Activated effector memory CD4-positive, alpha-beta T cell treated with Interleukin-2 at 50 U/mL for 16 hours (primary cell): ENCODE results near the gene OCIAD2.

Source experiments
- DNase-seq: peaks from one replicate; pipeline ENCODE4 v3.0.0-alpha.2; 2020

OCIAD2 gene

GRCh38 chr4:48906206-48907173, at the start of gene OCIAD2:
OCIAD2 (minus strand) TSS chr4:48906774; CDS start chr4:48904549, 2,225 bp downstream.
- DNase-seq, result peak; percentile 83

DNA sequence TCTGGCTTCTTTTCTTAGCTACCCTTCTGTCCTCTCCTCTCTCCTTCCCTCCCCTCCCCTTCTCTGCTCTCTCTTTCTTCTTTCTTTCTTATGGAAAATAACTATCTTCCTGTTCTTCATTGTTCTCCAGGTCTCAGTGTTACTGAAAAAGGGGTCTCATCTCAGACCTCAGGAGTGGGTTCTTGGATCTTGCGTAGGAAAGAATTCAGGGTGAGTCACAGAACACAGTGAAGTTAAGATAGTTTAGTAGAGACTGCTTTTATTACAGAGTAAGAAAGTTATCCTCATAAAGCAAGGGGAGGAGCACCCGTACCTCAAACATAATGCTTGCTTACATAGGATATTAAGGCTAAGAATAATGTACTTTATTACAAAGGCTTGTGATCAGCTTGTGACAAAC, 47.7 kb upstream of the OCIAD2 start:
- DNase-seq, result no peak

- DNase-seq, result no peak
Measured at GRCh38 chr4:48949518-48950219, 43.1 kb upstream of the OCIAD2 start.

GRCh38 chr4:48949086-48949485, 42.5 kb upstream of the OCIAD2 start:
- no peak for DNase-seq

GRCh38 chr4:48947731-48948130, 41.2 kb upstream of the OCIAD2 start:
- DNase-seq, result no peak

DNA sequence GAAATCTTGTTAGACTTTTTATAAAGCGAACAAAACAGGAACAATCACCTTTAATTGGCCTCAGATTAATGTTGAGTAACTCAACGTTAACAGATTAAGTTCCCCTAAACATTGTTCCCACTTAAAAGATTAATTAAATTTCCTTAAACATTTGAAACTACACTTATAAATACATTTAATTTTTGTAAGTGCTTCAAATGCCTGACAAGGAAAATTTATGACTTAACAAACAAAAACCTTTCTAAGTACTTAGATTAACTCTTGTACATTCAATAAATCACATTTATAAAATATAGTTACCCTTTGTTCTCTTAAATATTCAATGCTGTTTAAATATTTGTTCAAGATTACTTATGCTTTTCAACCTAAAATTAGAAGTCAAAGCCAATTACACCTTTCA, 39.4 kb upstream of the OCIAD2 start:
- no peak for DNase-seq

DNA sequence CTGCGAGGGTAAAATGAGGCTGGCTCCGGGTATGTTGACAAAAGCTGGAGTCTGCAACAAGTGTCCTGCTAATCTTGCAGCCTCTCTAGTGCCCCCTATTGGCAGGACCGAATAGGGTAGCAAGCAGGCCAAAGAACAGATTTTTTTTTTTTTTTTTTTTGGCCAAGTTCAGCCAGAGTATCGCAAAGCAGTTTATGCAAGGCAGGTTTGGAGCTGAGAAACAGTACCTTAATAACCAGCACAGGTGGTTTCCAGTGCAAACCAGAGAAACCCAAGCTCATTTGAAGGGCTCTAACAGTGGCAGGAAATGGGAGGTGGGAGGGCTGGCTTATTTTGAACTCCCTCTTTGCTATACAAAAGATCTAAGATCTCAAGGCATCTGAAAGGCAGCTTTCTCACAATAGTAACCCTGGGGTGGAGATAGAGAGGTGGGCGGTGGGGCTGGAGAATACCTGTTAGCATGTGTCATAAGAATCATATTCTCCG, 38.2 kb upstream of the OCIAD2 start:
- no peak for DNase-seq

GRCh38 chr4:48944252-48944651, 37.7 kb upstream of the OCIAD2 start:
- DNase-seq, result no peak

GRCh38 chr4:48943387-48943786, 36.8 kb upstream of the OCIAD2 start:
- DNase-seq, result no peak

GRCh38 chr4:48939785-48940184, 33.2 kb upstream of the OCIAD2 start:
- DNase-seq, result no peak

DNA sequence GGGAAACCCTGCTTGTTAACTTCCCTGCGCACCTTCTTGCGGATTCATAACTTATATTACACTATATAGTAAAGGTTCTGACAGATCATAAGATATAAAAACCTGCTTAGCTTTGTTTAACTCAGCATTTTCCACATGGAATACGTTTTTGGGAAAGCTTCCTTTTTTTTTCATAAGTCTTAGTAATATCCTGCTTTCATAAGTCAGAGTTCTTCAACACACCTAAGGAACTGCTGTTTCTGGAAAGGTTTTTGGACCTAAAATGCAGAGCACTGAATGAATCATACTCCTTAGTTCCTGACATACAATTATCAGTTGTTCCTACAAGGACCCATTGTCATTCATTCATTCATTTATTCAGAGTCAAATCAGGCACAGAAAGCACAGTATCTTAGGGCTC, 32.3 kb upstream of the OCIAD2 start:
- no peak for DNase-seq

- DNase-seq, result no peak
Measured at GRCh38 chr4:48937033-48937432, 30.5 kb upstream of the OCIAD2 start.

- no peak for DNase-seq
Measured at GRCh38 chr4:48931459-48931858, 24.9 kb upstream of the OCIAD2 start.

- no peak for DNase-seq
Measured at GRCh38 chr4:48930654-48931053, 24.1 kb upstream of the OCIAD2 start.

GRCh38 chr4:48924416-48924815, 17.8 kb upstream of the OCIAD2 start:
- no peak for DNase-seq

GRCh38 chr4:48923065-48923464, 16.5 kb upstream of the OCIAD2 start:
- DNase-seq, result peak; percentile 16

GRCh38 chr4:48914311-48914710, 7.7 kb upstream of the OCIAD2 start:
- DNase-seq, result no peak

DNA sequence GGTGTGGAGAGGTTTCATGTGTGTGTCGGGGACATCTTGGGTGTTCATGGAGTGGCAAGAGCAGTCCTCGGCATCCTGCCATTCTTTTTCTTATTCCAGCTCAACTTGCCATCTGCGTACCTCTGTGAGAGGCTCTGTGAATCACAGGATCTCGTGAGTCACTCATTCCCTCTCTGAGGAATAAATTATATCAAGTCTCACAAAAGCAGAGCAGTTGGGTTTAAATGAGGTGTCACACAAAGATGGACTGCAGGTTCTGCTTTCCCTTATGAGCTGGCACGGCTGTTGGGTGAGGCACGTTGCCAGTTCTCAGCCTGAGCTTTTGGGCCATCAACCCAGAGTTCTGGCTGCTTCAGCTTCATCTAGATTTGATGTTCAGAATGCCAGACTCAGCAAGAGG, 6.8 kb upstream of the OCIAD2 start:
- no peak for DNase-seq

- no peak for DNase-seq
Measured at GRCh38 chr4:48912349-48912748, 5.8 kb upstream of the OCIAD2 start.

GRCh38 chr4:48910511-48910910, 3.9 kb upstream of the OCIAD2 start:
- DNase-seq, result no peak

DNA sequence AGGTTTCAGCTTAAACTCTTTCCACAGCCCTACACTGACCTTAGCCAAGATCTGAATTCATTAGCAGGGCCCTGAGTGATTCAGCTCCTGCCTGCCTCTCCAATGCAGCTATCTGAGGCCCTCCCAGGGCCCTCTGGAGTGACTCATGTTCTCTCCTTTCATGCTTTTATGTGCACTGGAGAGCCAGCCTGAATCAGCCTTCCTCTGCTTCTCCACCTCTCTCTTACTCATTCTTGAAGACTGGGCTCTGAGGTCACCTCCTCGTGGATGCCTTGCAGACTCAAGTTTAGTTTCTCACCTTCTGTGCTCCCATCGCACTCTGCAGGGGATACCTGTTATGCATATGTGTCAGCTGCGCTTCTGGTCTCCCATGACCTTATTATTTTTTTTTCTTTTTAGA, 3.1 kb upstream of the OCIAD2 start:
- DNase-seq, result no peak

DNA sequence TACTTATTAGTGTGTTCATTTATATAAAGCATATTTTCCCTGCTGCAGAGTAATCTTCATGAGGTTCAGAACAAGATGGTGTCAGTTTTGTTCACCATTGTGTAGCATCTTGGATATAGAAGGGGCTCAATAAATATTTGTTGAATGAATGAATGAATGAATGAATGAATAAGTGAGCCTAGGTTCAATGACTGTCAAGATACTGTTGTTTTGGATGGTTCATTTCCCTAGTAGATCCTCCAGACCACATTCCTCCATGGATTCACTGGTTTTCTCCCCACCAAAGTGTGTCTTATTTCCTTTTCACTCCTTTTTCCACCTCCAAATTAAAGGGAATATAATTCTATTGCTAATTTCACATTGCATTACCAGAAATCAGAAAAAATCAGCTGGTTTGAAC, 2.1 kb upstream of the OCIAD2 start:
- no peak for DNase-seq

DNA sequence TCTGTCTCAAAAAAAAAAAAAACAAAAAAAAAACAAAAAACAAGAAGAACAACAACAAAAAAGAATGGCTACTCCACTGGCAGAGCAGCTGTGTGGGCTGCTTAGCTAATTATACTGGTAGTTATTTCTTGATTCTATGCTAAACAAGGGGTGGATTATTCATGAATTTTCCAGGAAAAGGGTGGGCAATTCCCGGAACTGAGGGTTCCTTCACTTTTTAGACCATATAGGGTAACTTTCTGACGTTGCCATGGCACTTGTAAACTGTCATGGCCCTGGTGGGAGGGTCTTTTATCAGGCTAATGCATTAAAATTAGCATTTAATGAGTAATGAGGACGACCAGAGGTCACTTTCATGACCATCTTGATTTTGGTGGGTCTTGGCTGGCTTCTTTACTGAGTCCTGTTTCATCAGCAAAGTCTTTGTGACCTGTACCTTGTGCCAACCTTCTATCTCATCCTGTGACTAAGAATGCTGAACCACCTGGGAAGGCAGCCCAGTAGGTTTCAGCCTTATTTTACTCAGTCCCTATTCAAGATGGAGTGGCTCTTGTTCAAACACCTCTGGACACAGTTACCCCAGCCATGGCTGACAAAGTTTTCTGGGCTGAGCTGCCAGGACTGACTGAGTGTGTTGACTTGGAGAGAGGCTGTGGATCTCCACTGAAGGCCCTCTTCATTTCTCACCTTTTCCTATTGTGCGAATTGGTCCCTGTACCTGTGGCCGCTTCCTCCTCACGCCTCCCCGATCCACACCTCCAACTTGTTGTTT, 1.3 kb upstream of the OCIAD2 start:
- DNase-seq, result no peak
